ENCODE measurements around the gene HTR7. TPM values are rescaled to one million over a fixed set of nuclear protein-coding genes. Genes with fewer than 3 reads are reported as not detected.
"Not testable (repeated sequence)": the region's sequence is repeated elsewhere in the genome, so short reads cannot be mapped to it uniquely, and the experiment has no call there.

The HTR7 gene
- total RNA-seq (not detected), polyA plus RNA-seq (not detected)

DNA sequence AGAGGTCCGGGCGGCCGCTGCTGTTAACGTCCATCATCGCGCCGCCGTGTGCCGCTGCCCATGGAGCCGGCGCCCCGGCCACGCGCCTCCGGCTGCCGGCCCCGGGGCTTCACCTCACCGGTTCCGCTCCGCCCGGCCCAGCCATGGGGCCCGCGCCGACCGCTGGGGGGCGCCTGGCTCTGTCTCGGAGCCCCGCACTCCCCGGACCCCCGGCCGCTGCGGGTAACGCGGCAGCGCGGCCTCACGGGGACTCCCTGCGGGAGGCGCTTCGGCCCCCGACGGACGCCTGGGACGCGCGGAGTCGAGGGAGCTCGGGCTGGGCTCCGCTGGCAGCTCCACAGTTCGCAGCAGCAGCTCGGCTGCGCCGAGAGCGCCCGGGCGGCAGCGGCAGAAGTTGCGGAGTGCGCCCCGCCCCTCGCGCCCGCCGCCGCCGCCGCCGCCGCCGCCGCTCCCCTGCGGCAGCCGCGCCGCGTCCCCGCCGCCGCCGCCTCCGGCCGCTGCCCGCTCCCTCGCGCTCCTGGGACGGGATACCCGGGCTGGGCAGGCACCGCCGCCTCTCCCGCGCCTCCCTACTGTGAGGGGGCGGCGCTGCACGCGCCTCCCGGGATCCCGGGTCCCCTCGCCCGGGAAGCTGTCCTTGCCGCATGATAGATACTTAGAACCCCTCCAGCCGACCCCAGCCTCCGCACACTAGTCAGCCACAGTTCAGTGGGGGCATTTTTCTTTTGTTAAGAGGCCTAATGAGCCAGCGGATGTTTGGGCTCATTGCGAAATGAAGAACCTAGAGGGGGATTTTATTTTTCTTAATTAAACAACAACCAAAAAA, at the start of gene HTR7:
TSS of gene HTR7 (minus strand) at position 405 of the 826 bp plus-strand sequence. CDS start at position 37, 368 bp downstream.
- H3K27me3 ChIP-seq (ENCODE audit: insufficient read depth, low read length, poor library complexity, severe bottlenecking) = peaks cover 36% of the 10 kb centered on the region
- Mint-ChIP-seq H3K4me3 (peak within 1 kb of the TSS; percentile 81 to 91 (median 87)), H3K27ac (peak within 1 kb of the TSS in 5 of 8 donors; percentile 48 to 84 (median 78)), H3K9me3 (no peaks in the 10 kb centered on the region), H3K4me1 (peaks cover 5 to 15% (median 14%) of the 10 kb centered on the region in 3 donors), H3K36me3 (peaks cover 0 to 4% (median 0%) of the 10 kb centered on the region in 3 donors), H3K27me3 (peaks cover 37 to 70% of the 10 kb centered on the region in 2 donors)
- DNase-seq = peak; percentile 38 to 70 (median 63)
- H3K36me3 ChIP-seq (ENCODE audit: insufficient read depth, low read length) = no peaks in the 10 kb centered on the region
- H3K27ac ChIP-seq (ENCODE audit: low read depth, low read length) = no peak within 1 kb of the TSS
- POLR2A ChIA-PET = no interaction called here
- no peaks in the 10 kb centered on the region for H3K9me3 ChIP-seq (ENCODE audit: low read length)
- CTCF ChIA-PET = interaction anchor here (0.8 to 1.6 kb wide), 6 partner anchors 9 to 103 kb away, joined by 3 to 8 read pairs (median 4); partner anchors contain the start of gene RPP30
- peak within 1 kb of the TSS; percentile 62 for H3K4me3 ChIP-seq (ENCODE audit: low read length)
- H3K4me1 ChIP-seq (ENCODE audit: insufficient read depth, low read length) = peaks cover 5% of the 10 kb centered on the region

DNA sequence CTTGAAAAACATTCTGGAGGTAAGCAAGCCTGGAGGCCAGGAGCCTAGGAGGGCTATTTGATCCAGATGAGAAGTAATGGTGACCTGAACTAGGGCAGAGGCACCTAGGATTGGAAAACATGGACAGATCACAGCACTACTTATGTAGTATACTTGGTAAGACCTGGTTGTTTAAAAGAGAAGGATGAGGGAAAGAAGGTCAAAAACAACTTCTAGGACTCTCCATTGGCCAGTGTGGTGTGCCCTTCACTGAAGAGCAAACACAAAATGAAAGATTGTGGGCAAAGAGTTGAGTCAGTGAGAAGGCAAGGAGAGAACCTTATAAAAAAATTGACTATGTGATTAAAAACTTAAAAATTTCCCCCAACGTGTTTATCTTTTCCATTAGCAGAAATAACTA, 48.8 kb upstream of the HTR7 start:
- DNase-seq = no peak
- Mint-ChIP-seq H3K27ac (peak overlapping the region in 1 of 8 donors; percentile 6), H3K4me3 (no peak overlapping the region)

DNA sequence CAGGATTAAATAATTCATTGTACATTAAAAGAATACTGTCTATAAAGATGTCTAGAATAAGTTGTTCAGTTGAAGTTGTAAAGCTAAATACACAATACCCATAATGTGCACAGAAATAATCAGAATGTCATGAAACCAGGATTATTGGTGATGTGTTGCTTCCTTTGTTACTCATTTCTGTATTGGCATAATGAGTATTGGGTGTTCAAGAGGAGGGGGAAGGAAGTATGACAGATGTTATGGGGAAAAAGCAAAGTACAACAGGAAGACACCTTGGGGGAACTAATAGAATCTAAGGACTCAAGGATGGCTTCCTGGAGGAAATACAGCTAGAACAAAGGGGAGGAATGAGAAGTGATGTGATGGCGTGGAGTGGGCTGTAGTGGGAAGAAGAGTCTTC, 48.1 kb upstream of the HTR7 start:
- Mint-ChIP-seq H3K36me3 (peaks cover 0 to 40% (median 12%) of the 10 kb centered on the region in 3 donors), H3K9me3 (no peaks in the 10 kb centered on the region), H3K4me3 (no peak overlapping the region), H3K4me1 (no peaks in the 10 kb centered on the region), H3K27ac (no peak overlapping the region), H3K27me3 (no peaks in the 10 kb centered on the region)
- no peak overlapping the region for H3K27ac ChIP-seq (ENCODE audit: low read depth, low read length)
- H3K36me3 ChIP-seq (ENCODE audit: insufficient read depth, low read length) = peaks cover 5% of the 10 kb centered on the region
- H3K9me3 ChIP-seq (ENCODE audit: low read length) = no peaks in the 10 kb centered on the region
- no peaks in the 10 kb centered on the region for H3K27me3 ChIP-seq (ENCODE audit: insufficient read depth, low read length, poor library complexity, severe bottlenecking)
- ChIA-PET POLR2A (no interaction called here), CTCF (no interaction called here)
- H3K4me3 ChIP-seq (ENCODE audit: low read length) = no peak overlapping the region
- no peaks in the 10 kb centered on the region for H3K4me1 ChIP-seq (ENCODE audit: insufficient read depth, low read length)
- no peak for DNase-seq

More for the DNA sequence above, 48.8 kb upstream of the HTR7 start:
- Histone ChIP-seq H3K9me3 (ENCODE audit: low read length) (no peaks in the 10 kb centered on the region), H3K4me3 (ENCODE audit: low read length) (no peak overlapping the region), H3K27me3 (ENCODE audit: insufficient read depth, low read length, poor library complexity, severe bottlenecking) (no peaks in the 10 kb centered on the region), H3K4me1 (ENCODE audit: insufficient read depth, low read length) (no peaks in the 10 kb centered on the region), H3K36me3 (ENCODE audit: insufficient read depth, low read length) (peaks cover 5% of the 10 kb centered on the region), H3K27ac (ENCODE audit: low read depth, low read length) (no peak overlapping the region)
- Mint-ChIP-seq H3K4me1 (peaks cover under 1 to 1% (median under 1%) of the 10 kb centered on the region in 3 donors), H3K36me3 (peaks cover 0 to 33% (median 12%) of the 10 kb centered on the region in 3 donors), H3K9me3 (no peaks in the 10 kb centered on the region), H3K27me3 (peaks cover 0 to 4% of the 10 kb centered on the region in 2 donors)
- CTCF ChIA-PET = no interaction called here
- POLR2A ChIA-PET = no interaction called here

DNA sequence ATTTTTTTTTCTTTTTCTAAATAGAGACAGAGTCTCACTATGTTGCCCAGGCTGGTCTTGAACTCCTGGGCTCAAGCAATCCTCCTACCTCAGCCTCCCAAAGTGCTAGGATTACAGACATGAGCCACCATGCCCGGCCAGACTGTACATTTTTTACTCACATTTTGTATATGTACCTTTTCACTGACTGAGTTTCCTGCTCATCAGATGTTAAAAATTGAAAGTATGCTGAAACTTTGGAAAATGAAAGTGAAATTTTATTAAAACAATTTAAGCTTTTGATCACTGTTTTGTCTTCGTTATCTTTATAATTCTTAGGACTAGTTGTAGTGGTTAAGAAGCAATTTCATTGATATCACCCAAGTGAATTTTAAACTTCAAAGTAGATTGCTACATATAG, 39.1 kb upstream of the HTR7 start:
- H3K9me3 Mint-ChIP-seq; H3K4me1 ChIP-seq (ENCODE audit: insufficient read depth, low read length); H3K27me3 Mint-ChIP-seq; H3K27me3 ChIP-seq (ENCODE audit: insufficient read depth, low read length, poor library complexity, severe bottlenecking); DNase-seq; POLR2A ChIA-PET; H3K27ac ChIP-seq (ENCODE audit: low read depth, low read length); H3K4me3 ChIP-seq (ENCODE audit: low read length); H3K9me3 ChIP-seq (ENCODE audit: low read length): not testable (repeated sequence)
- Mint-ChIP-seq H3K4me1 (peaks cover 17 to 31% (median 19%) of the 10 kb centered on the region in 3 donors), H3K36me3 (peaks cover 0 to 73% (median 28%) of the 10 kb centered on the region in 3 donors), H3K4me3 (peak overlapping the region in 5 of 7 donors; percentile 5 to 43 (median 21)), H3K27ac (peak overlapping the region in 6 of 8 donors; percentile 15 to 90 (median 68))
- CTCF ChIA-PET = interaction anchor here (1.8 to 2.4 kb wide), 2 partner anchors 15 to 26 kb away, joined by 4 to 5 read pairs; no protein-coding TSS in a partner anchor
- peaks cover 12% of the 10 kb centered on the region for H3K36me3 ChIP-seq (ENCODE audit: insufficient read depth, low read length)

DNA sequence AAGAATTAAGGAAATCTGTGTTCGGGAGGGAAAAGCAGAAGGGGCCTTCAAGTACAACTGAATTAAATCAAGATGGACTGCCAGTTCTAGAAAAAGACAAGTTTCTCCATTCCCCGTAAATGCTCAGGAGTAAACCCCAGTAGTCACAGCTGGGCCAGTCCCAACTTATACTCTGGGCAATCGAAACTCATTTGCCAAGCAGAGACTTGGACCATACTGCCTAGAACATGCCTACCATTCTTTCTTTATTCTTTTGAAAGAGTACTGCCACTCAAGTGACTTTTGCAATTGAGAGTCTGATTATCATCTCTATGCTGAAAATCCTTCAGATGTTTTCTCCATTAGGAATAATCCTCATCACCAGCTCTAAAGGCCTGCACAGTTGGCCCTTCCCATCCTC, 35.4 kb upstream of the HTR7 start:
- H3K9me3 Mint-ChIP-seq = no peaks in the 10 kb centered on the region
- H3K4me3 ChIP-seq (ENCODE audit: low read length) = no peak overlapping the region
- H3K9me3 ChIP-seq (ENCODE audit: low read length) = no peaks in the 10 kb centered on the region
- POLR2A ChIA-PET = no interaction called here
- H3K4me1 ChIP-seq (ENCODE audit: insufficient read depth, low read length) = no peaks in the 10 kb centered on the region
- H3K4me3 Mint-ChIP-seq = no peak overlapping the region
- H3K27ac ChIP-seq (ENCODE audit: low read depth, low read length) = no peak overlapping the region
- CTCF ChIA-PET = interaction anchor here (0.8 to 1.4 kb wide), 2 partner anchors 10 to 17 kb away, joined by 3 to 5 read pairs; no protein-coding TSS in a partner anchor
- no peak overlapping the region for H3K27ac Mint-ChIP-seq
- H3K36me3 Mint-ChIP-seq = peaks cover 0 to 79% (median 35%) of the 10 kb centered on the region in 3 donors
- peaks cover 32% of the 10 kb centered on the region for H3K36me3 ChIP-seq (ENCODE audit: insufficient read depth, low read length)
- H3K27me3 Mint-ChIP-seq = no peaks in the 10 kb centered on the region
- no peaks in the 10 kb centered on the region for H3K27me3 ChIP-seq (ENCODE audit: insufficient read depth, low read length, poor library complexity, severe bottlenecking)
- no peak for DNase-seq
- peaks cover 21 to 37% (median 33%) of the 10 kb centered on the region in 3 donors for H3K4me1 Mint-ChIP-seq

DNA sequence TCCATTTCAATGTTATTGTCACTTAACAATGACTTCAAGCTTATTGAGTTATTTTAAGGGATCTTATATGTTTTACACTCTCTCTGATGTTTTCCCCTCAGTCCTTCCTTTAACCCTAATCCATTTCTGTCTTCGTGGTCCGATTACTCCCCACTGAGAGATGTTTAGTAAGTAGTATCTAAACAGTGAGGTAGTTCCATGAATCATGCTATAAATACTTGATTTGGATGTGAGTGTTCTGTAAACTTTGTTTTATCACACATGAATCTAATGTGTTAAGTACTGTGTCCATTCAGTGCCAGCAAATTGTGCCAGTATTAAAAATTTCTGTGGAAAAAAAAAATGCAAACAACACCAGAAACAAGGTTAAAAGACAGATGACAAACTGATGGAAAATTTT, 32.5 kb upstream of the HTR7 start:
- H3K27ac Mint-ChIP-seq = peak overlapping the region in 1 of 8 donors; percentile 17
- ChIA-PET POLR2A (no interaction called here), CTCF (no interaction called here)
- peaks cover 7 to 19% (median 19%) of the 10 kb centered on the region in 3 donors for H3K4me1 Mint-ChIP-seq
- Histone ChIP-seq H3K36me3 (ENCODE audit: insufficient read depth, low read length) (peaks cover 44% of the 10 kb centered on the region), H3K4me3 (ENCODE audit: low read length) (no peak overlapping the region), H3K27me3 (ENCODE audit: insufficient read depth, low read length, poor library complexity, severe bottlenecking) (no peaks in the 10 kb centered on the region), H3K27ac (ENCODE audit: low read depth, low read length) (no peak overlapping the region), H3K4me1 (ENCODE audit: insufficient read depth, low read length) (no peaks in the 10 kb centered on the region), H3K9me3 (ENCODE audit: low read length) (no peaks in the 10 kb centered on the region)
- no peak overlapping the region for H3K4me3 Mint-ChIP-seq
- no peaks in the 10 kb centered on the region for H3K9me3 Mint-ChIP-seq
- H3K27me3 Mint-ChIP-seq = no peaks in the 10 kb centered on the region
- peaks cover 5 to 88% (median 28%) of the 10 kb centered on the region in 3 donors for H3K36me3 Mint-ChIP-seq
- DNase-seq = no peak

DNA sequence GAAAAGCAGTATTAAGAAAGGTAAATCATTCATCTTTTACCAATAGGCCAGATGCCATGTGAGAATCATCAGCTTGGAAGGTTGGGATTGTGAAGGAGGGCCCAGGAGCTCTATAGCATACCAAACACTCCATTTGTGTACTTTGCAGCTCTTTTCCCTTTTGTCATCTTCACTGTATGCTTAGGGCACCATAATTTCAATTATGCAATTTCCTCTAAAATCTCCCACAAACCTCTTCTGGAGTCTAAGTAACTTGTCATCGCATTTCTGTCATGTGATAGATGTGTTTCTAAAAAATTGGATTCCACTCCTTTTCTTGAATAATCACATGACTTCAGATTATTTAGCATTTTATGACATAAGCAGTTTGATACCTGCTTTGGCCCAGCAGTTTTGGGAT, 31.8 kb upstream of the HTR7 start:
- no peak overlapping the region for H3K27ac Mint-ChIP-seq

DNA sequence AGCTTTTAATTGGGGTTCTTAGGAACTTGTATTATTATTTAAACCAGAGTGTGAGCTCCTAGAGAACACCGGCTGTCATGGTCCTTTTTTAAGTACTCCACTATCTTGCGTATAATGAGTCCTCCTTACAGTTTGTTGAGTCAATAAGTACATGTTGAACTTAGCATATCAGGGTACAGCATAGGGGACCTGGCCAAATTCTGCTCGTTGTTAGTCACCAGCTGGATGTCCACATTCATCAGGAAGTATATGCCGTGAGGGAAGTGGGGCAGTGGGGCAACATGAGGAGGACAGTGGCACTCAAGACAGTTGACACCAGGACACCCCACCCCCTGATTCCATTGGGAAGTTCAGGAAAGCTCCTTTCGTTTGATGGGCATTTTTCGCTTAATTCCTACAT, 30.5 kb upstream of the HTR7 start:
- Mint-ChIP-seq H3K9me3 (no peaks in the 10 kb centered on the region), H3K4me1 (peaks cover 5 to 19% (median 15%) of the 10 kb centered on the region in 3 donors), H3K4me3 (no peak overlapping the region), H3K36me3 (peaks cover 5 to 89% (median 23%) of the 10 kb centered on the region in 3 donors), H3K27ac (no peak overlapping the region), H3K27me3 (no peaks in the 10 kb centered on the region)
- Histone ChIP-seq H3K9me3 (ENCODE audit: low read length) (no peaks in the 10 kb centered on the region), H3K4me1 (ENCODE audit: insufficient read depth, low read length) (no peaks in the 10 kb centered on the region), H3K27ac (ENCODE audit: low read depth, low read length) (no peak overlapping the region), H3K36me3 (ENCODE audit: insufficient read depth, low read length) (peaks cover 45% of the 10 kb centered on the region), H3K27me3 (ENCODE audit: insufficient read depth, low read length, poor library complexity, severe bottlenecking) (no peaks in the 10 kb centered on the region), H3K4me3 (ENCODE audit: low read length) (no peak overlapping the region)
- CTCF ChIA-PET = interaction anchor here (1.0 to 1.2 kb wide), 3 partner anchors 9 to 23 kb away, joined by 3 to 6 read pairs (median 3); no protein-coding TSS in a partner anchor
- no peak for DNase-seq
- POLR2A ChIA-PET = no interaction called here

More for the DNA sequence above, 31.8 kb upstream of the HTR7 start:
- Histone ChIP-seq H3K4me3 (ENCODE audit: low read length) (no peak overlapping the region), H3K27ac (ENCODE audit: low read depth, low read length) (no peak overlapping the region), H3K36me3 (ENCODE audit: insufficient read depth, low read length) (peaks cover 43% of the 10 kb centered on the region), H3K9me3 (ENCODE audit: low read length) (no peaks in the 10 kb centered on the region), H3K4me1 (ENCODE audit: insufficient read depth, low read length) (no peaks in the 10 kb centered on the region), H3K27me3 (ENCODE audit: insufficient read depth, low read length, poor library complexity, severe bottlenecking) (no peaks in the 10 kb centered on the region)
- peaks cover 5 to 91% (median 28%) of the 10 kb centered on the region in 3 donors for H3K36me3 Mint-ChIP-seq
- no peaks in the 10 kb centered on the region for H3K9me3 Mint-ChIP-seq
- H3K4me1 Mint-ChIP-seq = peaks cover 7 to 19% (median 19%) of the 10 kb centered on the region in 3 donors
- ChIA-PET CTCF (interaction anchor here (1.2 kb wide), 1 partner anchor 14 kb away, joined by 3 read pairs; no protein-coding TSS in a partner anchor), POLR2A (no interaction called here)
- no peaks in the 10 kb centered on the region for H3K27me3 Mint-ChIP-seq
- no peak overlapping the region for H3K4me3 Mint-ChIP-seq
- DNase-seq = no peak
